HEK293 (cell line): Measurements from ENCODE around the gene PCNX3.

Source experiments
- CTCF ChIA-PET: fragments of 350-600 bp; formaldehyde crosslinking; extraction: SDS; loops from one replicate; lab custom pipeline; 2021; ENCODE audit warnings: antibody characterized with exemption; lab: Yijun Ruan, JAX
- POLR2A ChIA-PET: fragments of 300-600 bp; formaldehyde crosslinking; extraction: SDS; loops from one replicate; lab custom pipeline; 2020; ENCODE audit warnings: antibody characterized with exemption, inconsistent platforms; lab: Yijun Ruan, JAX
- H3K27ac ChIP-seq: fragments of 200-500 bp; sonication (Bioruptor generic); 2 replicates; pipeline ENCODE4 v1.5.1; 2014; ENCODE audit warnings: low read depth, low read length, control low read depth, inconsistent platforms; ENCODE audit errors: extremely low read depth
- H3K36me3 ChIP-seq, 2 experiments: fragments of 200-500 bp in 1 of 2; sonication (Bioruptor generic) in 1 of 2; 1 replicate in 1 of 2; 2 replicates in 1 of 2; pipeline ENCODE4 v1.5.1; 2014 to 2017; ENCODE audit warnings: inconsistent platforms in 2 of 2, low read length in 2 of 2; ENCODE audit not compliant: control insufficient read depth in 2 of 2, insufficient read depth in 1 of 2
- H3K4me1 ChIP-seq: fragments of 200-500 bp; sonication (Bioruptor generic); 2 replicates; pipeline ENCODE4 v1.5.1; 2014; ENCODE audit warnings: mild to moderate bottlenecking, low read length, inconsistent platforms; ENCODE audit not compliant: control insufficient read depth, insufficient read depth
- H3K4me3 ChIP-seq: 2 replicates; pipeline ENCODE4 v1.5.1; 2011; ENCODE audit warnings: low read depth, mild to moderate bottlenecking, control low read depth, low read length, moderate library complexity
- H3K9me3 ChIP-seq: fragments of 200-500 bp; sonication (Bioruptor generic); 2 replicates; pipeline ENCODE4 v1.5.1; 2014; ENCODE audit warnings: low read depth, low read length, inconsistent platforms; ENCODE audit not compliant: control insufficient read depth, insufficient read depth
- ELK4 ChIP-seq: IDR thresholded peaks from 2 replicates; pipeline ENCODE4 v1.6.1; 2011; ENCODE audit warnings: mild to moderate bottlenecking, low read depth, low read length, borderline replicate concordance
- GLI4 ChIP-seq: fragments of 450-650 bp; formaldehyde crosslinking; IDR thresholded peaks from 2 replicates; pipeline ENCODE4 v1.5.1; 2016; ENCODE audit warnings: missing biosample characterization, missing genetic modification characterization
- GLIS2 ChIP-seq: fragments of 450-650 bp; formaldehyde crosslinking; IDR thresholded peaks from 2 replicates; pipeline ENCODE4 v1.5.1; 2016; ENCODE audit warnings: missing biosample characterization, missing genetic modification characterization
- HOXD13 ChIP-seq: sonication (generic); formaldehyde crosslinking; IDR thresholded peaks from 2 replicates; pipeline ENCODE4 v1.8.0; 2022; ENCODE audit warnings: missing genetic modification reagents, borderline replicate concordance
- KLF8 ChIP-seq: fragments of 450-650 bp; formaldehyde crosslinking; IDR thresholded peaks from 2 replicates; pipeline ENCODE4 v1.5.1; 2016; ENCODE audit warnings: missing biosample characterization, missing genetic modification characterization
- PBX3 ChIP-seq: sonication (generic); formaldehyde crosslinking; IDR thresholded peaks from 2 replicates; pipeline ENCODE4 v1.8.1; 2022; ENCODE audit warnings: mild to moderate bottlenecking, moderate library complexity, missing genetic modification reagents
- WT1 ChIP-seq: fragments of 450-650 bp; formaldehyde crosslinking; IDR thresholded peaks from 2 replicates; pipeline ENCODE4 v1.5.1; 2016; ENCODE audit warnings: missing biosample characterization, missing genetic modification characterization
- ZBTB26 ChIP-seq: fragments of 450-650 bp; formaldehyde crosslinking; optimal IDR thresholded peaks from 2 replicates; pipeline ENCODE3; 2016; ENCODE audit warnings: missing biosample characterization, mild to moderate bottlenecking, missing genetic modification characterization
- ZBTB6 ChIP-seq: fragments of 450-650 bp; formaldehyde crosslinking; IDR thresholded peaks from 2 replicates; pipeline ENCODE4 v1.5.1; 2017; ENCODE audit warnings: missing biosample characterization, missing genetic modification characterization
- ZBTB8A ChIP-seq: fragments of 450-650 bp; formaldehyde crosslinking; IDR thresholded peaks from 2 replicates; pipeline ENCODE4 v1.5.1; 2016; ENCODE audit warnings: missing biosample characterization, missing genetic modification characterization
- ZFHX2 ChIP-seq: fragments of 450-650 bp; formaldehyde crosslinking; conservative IDR thresholded peaks from 2 replicates; pipeline ENCODE4 v1.5.1; 2016; ENCODE audit warnings: missing biosample characterization, missing genetic modification characterization
- ZFP37 ChIP-seq: fragments of 450-650 bp; formaldehyde crosslinking; IDR thresholded peaks from 2 replicates; pipeline ENCODE4 v1.5.1; 2016; ENCODE audit warnings: missing biosample characterization, missing genetic modification characterization
- ZNF121 ChIP-seq: fragments of 450-650 bp; formaldehyde crosslinking; IDR thresholded peaks from 2 replicates; pipeline ENCODE4 v1.5.1; 2016; ENCODE audit warnings: missing biosample characterization, missing genetic modification characterization
- ZNF132 ChIP-seq: fragments of 450-650 bp; formaldehyde crosslinking; IDR thresholded peaks from 2 replicates; pipeline ENCODE4 v1.5.1; 2017; ENCODE audit warnings: missing biosample characterization, missing genetic modification characterization, borderline replicate concordance
- ZNF174 ChIP-seq: fragments of 450-650 bp; formaldehyde crosslinking; IDR thresholded peaks from 2 replicates; pipeline ENCODE4 v1.5.0; 2017; ENCODE audit warnings: missing biosample characterization, mild to moderate bottlenecking, missing genetic modification characterization
- ZNF341 ChIP-seq: fragments of 450-650 bp; formaldehyde crosslinking; IDR thresholded peaks from 2 replicates; pipeline ENCODE4; 2016; ENCODE audit warnings: low read depth, missing biosample characterization, missing genetic modification characterization
- ZNF548 ChIP-seq: fragments of 450-650 bp; formaldehyde crosslinking; IDR thresholded peaks from 2 replicates; pipeline ENCODE4 v1.5.1; 2016; ENCODE audit warnings: missing biosample characterization, missing genetic modification characterization
- ZNF555 ChIP-seq: fragments of 450-650 bp; formaldehyde crosslinking; conservative IDR thresholded peaks from 2 replicates; pipeline ENCODE4 v1.5.1; 2017; ENCODE audit warnings: missing biosample characterization, mild to moderate bottlenecking, missing genetic modification characterization, inconsistent platforms
- ZNF596 ChIP-seq: fragments of 450-650 bp; IDR thresholded peaks from 2 replicates; pipeline ENCODE4 v1.5.0; 2018; ENCODE audit warnings: missing biosample characterization, mild to moderate bottlenecking, missing genetic modification characterization, moderate library complexity
- ZNF624 ChIP-seq: fragments of 450-650 bp; formaldehyde crosslinking; IDR thresholded peaks from 2 replicates; pipeline ENCODE4 v1.5.1; 2017; ENCODE audit warnings: missing biosample characterization, missing genetic modification characterization
- ZNF654 ChIP-seq: fragments of 450-650 bp; formaldehyde crosslinking; IDR thresholded peaks from 2 replicates; pipeline ENCODE4 v1.5.1; 2016; ENCODE audit warnings: low read depth, missing biosample characterization, missing genetic modification characterization
- ZNF692 ChIP-seq: fragments of 450-650 bp; formaldehyde crosslinking; IDR thresholded peaks from 2 replicates; pipeline ENCODE4 v1.5.1; 2016; ENCODE audit warnings: missing biosample characterization, missing genetic modification characterization
- ZSCAN5A ChIP-seq: fragments of 450-650 bp; formaldehyde crosslinking; IDR thresholded peaks from 2 replicates; pipeline ENCODE4 v1.5.1; 2016; ENCODE audit warnings: missing biosample characterization, missing genetic modification characterization

The PCNX3 gene

GRCh38 chr11:65593518-65594414 is 21.8 kb upstream of the PCNX3 start (continued):
- TF ChIP-seq PBX3 (CRISPR knock-in tag) (no peak), ZBTB26 (no peak), ZNF341 (no peak), ZNF596 (no peak), ZNF692 (tag by site-specific recombination) (no peak)

GRCh38 chr11:65595131-65595530 is 20.4 kb upstream of the PCNX3 start:
- TF ChIP-seq ZNF121 (tag by site-specific recombination) (no peak), ZFHX2 (tag by site-specific recombination) (no peak), WT1 (tag by site-specific recombination) (no peak), GLIS2 (tag by site-specific recombination) (no peak), ZBTB8A (tag by site-specific recombination) (no peak)
- TF ChIP-seq, all 188 proteins: peak for 0
- ChIA-PET POLR2A (interaction anchor here (1.2 to 1.4 kb wide), 5 partner anchors 9 to 117 kb away, joined by 3 to 9 read pairs (median 6); partner anchors contain the start of genes KAT5 and PCNX3), CTCF (interaction anchor here (0.6 to 2.6 kb wide), 5 partner anchors 9 to 43 kb away, joined by 3 to 26 read pairs (median 4); partner anchors contain the start of genes EHBP1L1, FAM89B and ZNRD2)
- no peak overlapping the region for H3K4me3 ChIP-seq
- H3K4me1 ChIP-seq = no peaks in the 10 kb centered on the region
- no peak overlapping the region for H3K27ac ChIP-seq
- peaks cover 0 to 21% of the 10 kb centered on the region in 2 experiments; a peak in 1 of 3 replicates for H3K36me3 ChIP-seq
- H3K9me3 ChIP-seq = no peaks in the 10 kb centered on the region

- POLR2A ChIA-PET = interaction anchor here (0.6 to 1.4 kb wide), 9 partner anchors 10 to 632 kb away, joined by 3 to 9 read pairs (median 6); partner anchors contain the start of genes KAT5, MAP3K11 and PCNX3
- H3K36me3 ChIP-seq = peaks cover 0 to 24% of the 10 kb centered on the region in 2 experiments; a peak in 1 of 3 replicates
- TF ChIP-seq KLF8 (no peak; the same call in 1 of the 2 replicates), ELK4 (no peak), ZNF555 (no peak), ZSCAN5A (tag by site-specific recombination) (no peak), HOXD13 (CRISPR knock-in tag) (no peak), GLIS2 (tag by site-specific recombination) (peak; percentile 70), ZBTB6 (tag by site-specific recombination) (no peak), ZNF174 (tag by site-specific recombination) (no peak), ZNF654 (tag by site-specific recombination) (no peak), ZNF132 (tag by site-specific recombination) (no peak), GLI4 (tag by site-specific recombination) (no peak), ZNF548 (tag by site-specific recombination) (no peak), ZFP37 (tag by site-specific recombination) (no peak), ZNF624 (no peak)
Observed at GRCh38 chr11:65595543-65596281, 19.9 kb upstream of the PCNX3 start, which contains the start of gene KCNK7. KCNK7 (minus strand) TSS chr11:65595800; CDS start chr11:65595772, 28 bp downstream.

More at GRCh38 chr11:65595543-65596281, 19.9 kb upstream of the PCNX3 start, which contains the start of gene KCNK7:
- Histone ChIP-seq H3K4me3 (no peak within 1 kb of the TSS), H3K9me3 (no peaks in the 10 kb centered on the region), H3K4me1 (no peaks in the 10 kb centered on the region), H3K27ac (no peak within 1 kb of the TSS)
- CTCF ChIA-PET = interaction anchor here (0.6 to 1.0 kb wide), 4 partner anchors 9 to 472 kb away, joined by 3 to 5 read pairs (median 4); no protein-coding TSS in a partner anchor
